Activated CD8-positive, alpha-beta memory T cell treated with anti-CD3 and anti-CD28 coated beads for 36 hours (primary cell): ENCODE results near the gene PASD1. TPM values are rescaled to one million over a fixed set of nuclear protein-coding genes. Genes with fewer than 3 reads are reported as not detected.
"Not testable (repeated sequence)": the region's sequence is repeated elsewhere in the genome, so short reads cannot be mapped to it uniquely, and the experiment has no call there.

Source experiments
- CTCF ChIA-PET: fragments of 350-600 bp; sonication (Branson Sonifier 250); formaldehyde crosslinking; loops from one replicate; lab custom pipeline; 2021; ENCODE audit warnings: antibody characterized with exemption; lab: Charles Lee
- POLR2A ChIA-PET: fragments of 350-600 bp; sonication (Branson Sonifier 250); formaldehyde crosslinking; loops from one replicate; lab custom pipeline; 2021; ENCODE audit warnings: antibody characterized with exemption; lab: Charles Lee
- total RNA-seq, 2 experiments: library from RNA; stranded (reverse); gene quantifications; one replicate each; pipeline ENCODE4 v1.2.3, GENCODE V29; 2021

The PASD1 gene
- not detected for total RNA-seq

DNA sequence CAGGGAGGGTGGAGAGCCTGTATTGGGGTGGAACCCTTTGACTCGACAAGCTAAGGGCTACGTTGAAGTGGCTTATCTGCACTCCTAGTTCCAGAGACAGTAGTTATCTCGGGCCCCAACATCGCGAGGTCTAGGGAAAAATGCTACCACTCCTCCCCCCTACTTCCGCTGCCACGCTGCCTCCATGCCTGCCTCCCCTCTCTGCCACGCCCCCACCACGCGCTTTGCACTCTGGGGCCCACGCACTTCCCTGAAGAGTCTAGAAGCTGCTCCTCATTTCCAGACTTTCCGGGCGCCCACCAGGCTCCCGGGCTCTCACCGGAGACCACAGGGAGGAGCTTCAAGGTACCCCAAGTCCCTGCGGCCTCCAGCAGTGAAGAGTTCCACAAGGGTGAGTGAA is at the start of gene PASD1:
Gene PASD1, plus strand, starts transcription at position 227 of the 400 bp plus-strand sequence. CDS start 37,879 bp downstream, outside the sequence.
- ChIA-PET CTCF (no interaction called here), POLR2A (no interaction called here)

GRCh38 chrX:151515237-151515636 is 48.2 kb upstream of the PASD1 start:
- POLR2A ChIA-PET: no interaction called here
- CTCF ChIA-PET: no interaction called here

DNA sequence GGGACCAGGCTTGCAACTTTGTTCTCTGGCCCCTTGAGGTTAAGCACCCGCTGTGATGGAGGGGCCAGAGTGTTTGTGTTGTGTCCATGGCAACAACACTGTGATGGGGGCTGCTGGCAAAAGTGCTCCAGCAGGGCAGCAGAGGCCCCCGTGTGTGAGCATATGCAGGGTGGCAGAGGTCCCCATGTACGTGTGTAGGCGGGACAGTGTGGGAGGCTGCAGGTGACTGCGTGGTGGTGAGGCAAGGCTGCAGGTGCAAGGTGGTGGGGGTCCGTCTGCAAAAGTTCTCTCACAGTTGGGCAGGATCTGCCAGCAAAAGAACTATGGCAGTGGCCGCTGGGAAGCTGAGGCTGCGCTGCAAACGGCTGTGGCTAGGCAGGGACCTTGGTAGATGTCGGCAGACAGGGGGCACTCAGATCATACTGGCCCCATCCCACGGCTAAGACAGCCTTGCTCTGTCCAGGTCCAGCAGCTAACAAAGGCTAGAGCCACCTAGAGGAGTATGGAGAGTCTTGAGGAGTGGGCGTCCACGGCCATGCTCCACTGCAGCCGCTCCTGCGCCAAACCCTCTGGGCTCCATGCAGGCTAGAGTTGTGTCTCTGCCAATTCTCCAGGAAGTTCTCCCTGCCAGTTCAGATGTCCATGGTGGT is 46.8 kb upstream of the PASD1 start:
- CTCF ChIA-PET: no interaction called here
- POLR2A ChIA-PET: no interaction called here

DNA sequence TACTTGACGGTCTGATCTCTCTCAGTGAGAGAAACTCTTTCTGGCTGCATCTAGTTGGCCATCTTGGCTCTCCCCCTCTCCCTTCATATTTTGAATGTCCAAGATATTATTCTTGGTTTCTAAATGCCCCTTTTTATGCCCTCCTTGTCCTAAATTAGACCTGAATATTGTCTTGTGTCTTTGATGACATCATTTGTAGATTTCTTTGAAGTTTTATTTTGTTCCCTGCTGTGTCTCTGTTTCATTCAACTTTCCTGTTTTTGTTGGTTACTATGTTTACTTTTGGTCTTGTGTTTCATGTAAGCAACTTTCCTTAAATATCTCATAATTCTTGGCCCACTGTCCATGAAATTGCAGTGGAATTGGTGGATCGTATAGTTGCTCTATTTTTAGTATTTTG is 46.1 kb upstream of the PASD1 start:
- ChIA-PET POLR2A (no interaction called here), CTCF (no interaction called here)

DNA sequence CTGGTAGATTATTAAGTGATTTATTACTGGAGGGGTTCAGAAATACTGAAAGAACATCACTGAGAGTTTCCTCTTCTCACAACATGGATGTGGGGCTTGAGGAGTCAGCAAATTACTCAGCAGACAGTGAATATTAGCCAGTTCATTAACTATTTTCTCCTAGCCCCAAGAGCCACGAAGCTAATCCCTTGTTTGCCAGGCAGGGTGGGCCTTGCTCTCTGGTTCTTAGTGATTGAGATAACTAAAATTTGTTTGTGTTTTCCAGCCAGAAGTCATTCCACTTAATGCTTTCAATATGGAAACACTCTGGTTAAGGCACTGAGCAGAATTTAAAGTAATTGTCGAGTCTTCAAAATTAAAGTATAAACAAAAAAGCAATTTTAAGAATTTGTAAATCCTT is 40.1 kb upstream of the PASD1 start:
- POLR2A ChIA-PET: no interaction called here
- CTCF ChIA-PET: no interaction called here

DNA sequence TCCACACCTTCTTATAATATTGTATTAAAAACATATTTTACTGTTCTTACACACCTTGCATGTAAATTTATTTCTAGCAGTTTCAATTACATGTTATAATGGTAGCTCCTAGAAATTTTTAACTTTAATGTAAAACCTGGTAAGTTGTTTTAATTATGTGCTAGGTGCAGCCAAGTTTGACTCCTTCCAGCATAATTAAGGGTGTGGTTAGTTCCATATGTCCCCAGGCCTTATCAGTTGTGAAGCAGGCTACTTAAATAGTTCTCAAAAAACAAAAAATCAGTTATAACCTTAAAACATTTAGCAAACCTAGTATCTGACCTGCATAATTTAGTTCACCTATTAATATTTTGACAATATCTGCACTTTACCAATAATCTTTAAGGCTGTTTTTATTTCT is 26.9 kb upstream of the PASD1 start:
- ChIA-PET CTCF (no interaction called here), POLR2A (no interaction called here)

- CTCF ChIA-PET: no interaction called here
- POLR2A ChIA-PET: no interaction called here
Observed at GRCh38 chrX:151537572-151537971, 25.9 kb upstream of the PASD1 start.

DNA sequence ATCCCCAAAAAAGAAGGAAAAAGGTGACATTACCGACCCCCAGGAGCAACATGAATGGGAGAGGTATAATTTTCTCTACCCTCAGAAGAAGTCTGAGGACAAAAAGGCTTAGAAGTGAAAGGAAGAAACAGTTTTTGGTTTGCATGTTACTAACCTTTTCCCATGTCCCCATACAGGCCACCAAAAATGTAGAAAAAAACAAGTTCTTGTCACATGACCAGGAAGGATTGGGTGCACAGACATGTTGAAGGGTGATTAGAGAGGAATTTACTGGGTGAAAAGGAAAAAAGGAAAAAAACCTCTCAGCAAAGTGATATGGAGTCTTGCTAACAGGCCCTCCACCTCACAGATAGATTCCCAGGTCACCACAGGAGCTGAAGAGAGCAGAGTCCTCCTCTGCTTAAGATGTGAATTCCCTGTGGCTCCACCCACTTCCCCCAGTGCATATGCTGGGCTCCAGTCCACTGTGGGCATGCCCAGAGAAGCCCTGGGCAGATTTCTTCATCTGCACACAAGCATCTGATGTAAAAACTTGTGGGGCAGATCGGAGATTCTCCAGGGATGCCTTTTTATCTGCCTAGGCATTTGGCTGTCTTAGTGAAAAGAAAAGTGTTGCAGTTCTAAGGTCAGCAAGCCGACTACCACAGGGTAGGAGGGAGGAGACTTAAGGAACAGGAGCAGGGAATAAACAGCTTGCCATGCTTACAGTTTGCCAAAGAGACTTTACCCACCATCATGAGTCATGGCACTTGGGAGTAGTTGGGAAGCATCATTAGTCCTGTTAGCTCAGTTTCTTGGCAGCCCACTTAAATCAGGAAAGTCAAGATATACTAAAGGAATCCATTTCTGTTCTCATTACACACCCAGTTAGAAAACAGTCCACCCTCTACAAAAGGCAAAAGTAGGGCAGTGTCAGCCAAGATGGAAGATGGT is 25.0 kb upstream of the PASD1 start:
- CTCF ChIA-PET: no interaction called here
- POLR2A ChIA-PET: no interaction called here

DNA sequence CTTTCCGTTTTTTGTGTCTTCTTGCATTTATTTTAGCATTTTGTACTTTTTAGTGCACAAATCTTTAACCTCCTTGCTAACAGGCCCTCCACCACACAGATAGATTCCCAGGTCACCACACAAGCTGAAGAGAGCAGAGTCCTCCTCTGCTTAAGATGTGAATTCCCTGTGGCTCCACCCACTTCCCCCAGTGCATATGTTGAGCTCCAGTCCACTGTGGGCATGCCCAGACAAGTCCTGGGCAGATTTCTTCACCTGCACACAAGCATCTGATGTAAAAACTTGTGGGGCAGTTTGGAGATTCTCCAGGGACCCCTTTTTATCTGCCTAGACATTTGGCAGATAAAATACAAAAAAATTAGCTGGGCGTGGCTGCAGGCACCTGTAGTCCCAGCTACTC is 19.8 kb upstream of the PASD1 start:
- ChIA-PET POLR2A (no interaction called here), CTCF (no interaction called here)

DNA sequence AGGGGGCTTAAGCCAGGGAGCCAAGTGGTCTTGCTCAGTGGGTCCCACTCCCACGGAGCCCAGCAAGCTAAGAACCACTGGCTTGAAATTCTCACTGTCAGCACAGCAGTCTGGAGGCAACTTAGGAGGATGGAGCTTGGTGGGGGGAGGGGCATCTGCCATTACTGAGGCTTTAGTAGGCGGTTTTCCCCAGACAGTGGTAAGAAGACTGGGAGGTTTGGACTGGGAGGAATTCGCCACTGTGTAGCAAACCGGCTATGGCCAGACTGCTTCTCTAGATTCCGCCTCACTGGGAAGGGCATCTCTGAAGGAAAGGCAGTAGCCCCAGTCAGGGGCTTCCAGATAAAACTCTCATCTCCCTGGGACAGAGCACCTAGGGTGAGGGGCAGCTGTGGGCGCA is 17.2 kb upstream of the PASD1 start:
- CTCF ChIA-PET, POLR2A ChIA-PET: not testable (repeated sequence)

DNA sequence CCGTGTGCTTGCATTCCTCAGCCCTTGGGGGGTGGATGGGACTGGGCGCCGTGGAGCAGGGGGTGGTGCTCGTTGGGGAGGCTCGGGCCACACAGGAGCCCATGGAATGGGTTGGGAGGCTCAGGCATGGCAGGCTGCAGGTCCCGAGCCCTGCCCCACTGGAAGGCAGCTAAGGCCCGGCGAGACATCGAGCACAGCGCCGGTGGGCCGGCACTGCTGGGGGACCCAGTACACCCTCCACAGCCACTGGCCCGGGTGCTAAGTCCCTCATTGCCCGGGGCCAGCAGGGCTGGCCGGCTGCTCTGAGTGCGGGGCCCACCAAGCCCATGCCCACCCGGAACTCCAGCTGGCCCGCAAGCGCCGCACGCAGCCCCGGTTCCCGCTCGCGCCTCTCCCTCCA is 12.3 kb upstream of the PASD1 start:
- POLR2A ChIA-PET, CTCF ChIA-PET: not testable (repeated sequence)

GRCh38 chrX:151552743-151553142 is 10.7 kb upstream of the PASD1 start:
- POLR2A ChIA-PET: no interaction called here
- CTCF ChIA-PET: no interaction called here

- CTCF ChIA-PET, POLR2A ChIA-PET: not testable (repeated sequence)
Observed at GRCh38 chrX:151555301-151555700, 8.2 kb upstream of the PASD1 start.

- CTCF ChIA-PET, POLR2A ChIA-PET: not testable (repeated sequence)
Observed at GRCh38 chrX:151562485-151562884, 990 bp upstream of the PASD1 start.

DNA sequence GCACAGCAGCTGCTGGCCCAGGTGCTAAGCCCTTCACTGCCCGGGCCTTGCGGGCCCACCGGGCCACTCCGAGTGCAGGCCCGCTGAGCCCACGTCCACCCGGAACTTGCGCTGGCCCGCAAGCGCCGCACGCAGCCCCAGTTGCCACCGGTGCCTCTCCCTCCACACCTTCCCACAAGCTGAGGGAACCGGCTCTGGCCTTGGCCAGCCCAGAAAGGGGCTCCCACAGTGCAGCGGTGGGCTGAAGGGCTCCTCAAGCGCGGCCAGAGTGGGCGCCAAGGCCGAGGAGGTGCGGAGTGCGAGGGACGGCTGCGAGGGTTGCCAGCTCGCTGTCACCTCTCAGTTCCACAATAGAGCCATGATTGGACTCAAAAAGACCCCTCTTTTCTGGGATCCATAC is 472 bp upstream of the PASD1 start:
- POLR2A ChIA-PET, CTCF ChIA-PET: not testable (repeated sequence)

GRCh38 chrX:151564035-151564434 is 560 bp downstream of the PASD1 start:
- ChIA-PET POLR2A (no interaction called here), CTCF (no interaction called here)

DNA sequence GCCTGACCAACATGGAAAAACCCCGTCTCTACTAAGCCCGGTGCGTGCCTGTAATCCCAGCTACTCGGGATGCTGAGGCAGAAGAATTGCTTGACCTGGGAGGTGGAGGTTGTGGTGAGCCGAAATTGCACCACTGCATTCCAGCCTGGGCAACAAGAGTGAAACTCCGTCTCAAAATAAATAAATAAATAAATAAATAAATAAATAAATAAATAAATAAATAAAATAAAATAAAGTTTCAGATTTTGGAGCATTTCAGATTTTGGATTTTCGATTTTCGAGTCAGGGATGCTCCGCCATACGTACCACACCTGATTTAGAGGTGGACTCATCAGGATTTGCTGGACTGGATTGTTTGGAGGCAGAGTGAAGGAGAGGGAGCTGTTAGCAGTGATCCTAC is 3.4 kb downstream of the PASD1 start:
- POLR2A ChIA-PET, CTCF ChIA-PET: not testable (repeated sequence)

DNA sequence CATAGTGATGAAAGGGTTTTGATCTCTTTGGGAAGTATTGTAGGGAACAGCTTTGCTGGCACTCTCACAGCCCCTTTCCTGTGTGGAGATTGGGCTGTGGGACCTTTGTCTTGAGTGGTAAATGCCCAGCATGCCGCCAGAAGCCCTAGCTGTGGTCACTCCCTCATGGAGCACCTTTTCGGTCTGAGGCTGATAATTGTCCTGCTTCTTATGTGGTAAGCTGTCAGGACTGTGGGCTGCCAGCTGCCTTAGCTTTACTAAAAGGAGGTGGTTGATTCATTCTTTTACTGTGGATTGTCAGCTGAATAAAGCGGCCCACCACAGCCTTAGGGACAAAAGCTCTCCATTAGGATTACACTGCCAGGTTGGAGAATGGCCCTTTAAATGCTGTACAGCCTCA is 7.1 kb downstream of the PASD1 start:
- POLR2A ChIA-PET: no interaction called here
- CTCF ChIA-PET: no interaction called here

GRCh38 chrX:151593384-151593783 is 29.9 kb downstream of the PASD1 start:
- POLR2A ChIA-PET, CTCF ChIA-PET: not testable (repeated sequence)

GRCh38 chrX:151596282-151596681 is 32.8 kb downstream of the PASD1 start:
- ChIA-PET CTCF (no interaction called here), POLR2A (no interaction called here)

GRCh38 chrX:151604931-151605330 is 41.5 kb downstream of the PASD1 start:
- ChIA-PET POLR2A (no interaction called here), CTCF (no interaction called here)
